Measurements from ENCODE around the gene CLEC2A.

DNA sequence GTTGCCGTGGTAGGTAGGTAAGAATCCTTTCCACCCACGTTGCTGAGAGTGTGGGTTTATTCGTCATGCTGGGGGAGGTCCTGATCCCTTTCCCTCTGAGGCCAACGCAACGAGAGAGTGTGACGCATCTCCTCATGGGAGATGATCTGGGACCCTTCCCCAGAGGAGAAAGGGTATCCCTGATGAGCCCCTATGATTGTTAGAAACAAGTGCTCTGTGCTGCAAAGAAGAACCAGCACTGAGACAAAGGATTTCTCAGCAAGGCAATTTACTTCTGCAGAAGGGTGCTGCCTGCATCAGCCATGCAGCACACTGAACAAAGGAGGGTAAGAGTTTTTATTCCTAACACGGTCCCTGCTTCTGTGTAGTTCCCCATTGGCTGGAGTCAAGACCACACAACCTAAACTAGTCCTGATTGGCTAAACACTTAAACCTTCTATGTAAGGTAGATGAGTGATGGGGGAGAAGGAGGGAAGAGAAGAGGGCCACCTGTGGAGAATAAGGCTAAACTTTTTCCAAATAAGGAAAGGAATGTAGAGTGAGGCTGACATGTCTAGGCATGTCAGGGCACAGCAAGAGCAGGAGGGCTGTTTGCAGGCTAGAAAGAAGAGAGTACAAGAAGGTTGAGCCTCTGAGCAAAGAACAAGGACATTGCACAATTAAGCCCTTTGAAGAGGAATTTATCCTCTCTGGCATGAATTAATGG, 21.3 kb downstream of the CLEC2A start:
- TF ChIP-seq, protein P1, sequence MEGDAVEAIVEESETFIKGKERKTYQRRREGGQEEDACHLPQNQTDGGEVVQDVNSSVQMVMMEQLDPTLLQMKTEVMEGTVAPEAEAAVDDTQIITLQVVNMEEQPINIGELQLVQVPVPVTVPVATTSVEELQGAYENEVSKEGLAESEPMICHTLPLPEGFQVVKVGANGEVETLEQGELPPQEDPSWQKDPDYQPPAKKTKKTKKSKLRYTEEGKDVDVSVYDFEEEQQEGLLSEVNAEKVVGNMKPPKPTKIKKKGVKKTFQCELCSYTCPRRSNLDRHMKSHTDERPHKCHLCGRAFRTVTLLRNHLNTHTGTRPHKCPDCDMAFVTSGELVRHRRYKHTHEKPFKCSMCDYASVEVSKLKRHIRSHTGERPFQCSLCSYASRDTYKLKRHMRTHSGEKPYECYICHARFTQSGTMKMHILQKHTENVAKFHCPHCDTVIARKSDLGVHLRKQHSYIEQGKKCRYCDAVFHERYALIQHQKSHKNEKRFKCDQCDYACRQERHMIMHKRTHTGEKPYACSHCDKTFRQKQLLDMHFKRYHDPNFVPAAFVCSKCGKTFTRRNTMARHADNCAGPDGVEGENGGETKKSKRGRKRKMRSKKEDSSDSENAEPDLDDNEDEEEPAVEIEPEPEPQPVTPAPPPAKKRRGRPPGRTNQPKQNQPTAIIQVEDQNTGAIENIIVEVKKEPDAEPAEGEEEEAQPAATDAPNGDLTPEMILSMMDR (conservative IDR thresholded peaks at IDR 0.05; ENCODE audit: low read depth in 2 of 2): no peak
- TF ChIP-seq, protein P2, sequence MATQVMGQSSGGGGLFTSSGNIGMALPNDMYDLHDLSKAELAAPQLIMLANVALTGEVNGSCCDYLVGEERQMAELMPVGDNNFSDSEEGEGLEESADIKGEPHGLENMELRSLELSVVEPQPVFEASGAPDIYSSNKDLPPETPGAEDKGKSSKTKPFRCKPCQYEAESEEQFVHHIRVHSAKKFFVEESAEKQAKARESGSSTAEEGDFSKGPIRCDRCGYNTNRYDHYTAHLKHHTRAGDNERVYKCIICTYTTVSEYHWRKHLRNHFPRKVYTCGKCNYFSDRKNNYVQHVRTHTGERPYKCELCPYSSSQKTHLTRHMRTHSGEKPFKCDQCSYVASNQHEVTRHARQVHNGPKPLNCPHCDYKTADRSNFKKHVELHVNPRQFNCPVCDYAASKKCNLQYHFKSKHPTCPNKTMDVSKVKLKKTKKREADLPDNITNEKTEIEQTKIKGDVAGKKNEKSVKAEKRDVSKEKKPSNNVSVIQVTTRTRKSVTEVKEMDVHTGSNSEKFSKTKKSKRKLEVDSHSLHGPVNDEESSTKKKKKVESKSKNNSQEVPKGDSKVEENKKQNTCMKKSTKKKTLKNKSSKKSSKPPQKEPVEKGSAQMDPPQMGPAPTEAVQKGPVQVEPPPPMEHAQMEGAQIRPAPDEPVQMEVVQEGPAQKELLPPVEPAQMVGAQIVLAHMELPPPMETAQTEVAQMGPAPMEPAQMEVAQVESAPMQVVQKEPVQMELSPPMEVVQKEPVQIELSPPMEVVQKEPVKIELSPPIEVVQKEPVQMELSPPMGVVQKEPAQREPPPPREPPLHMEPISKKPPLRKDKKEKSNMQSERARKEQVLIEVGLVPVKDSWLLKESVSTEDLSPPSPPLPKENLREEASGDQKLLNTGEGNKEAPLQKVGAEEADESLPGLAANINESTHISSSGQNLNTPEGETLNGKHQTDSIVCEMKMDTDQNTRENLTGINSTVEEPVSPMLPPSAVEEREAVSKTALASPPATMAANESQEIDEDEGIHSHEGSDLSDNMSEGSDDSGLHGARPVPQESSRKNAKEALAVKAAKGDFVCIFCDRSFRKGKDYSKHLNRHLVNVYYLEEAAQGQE (IDR thresholded peaks at IDR 0.05; ENCODE audit: unreplicated experiment): no peak
- TF ChIP-seq POLR2AphosphoS5 (IDR thresholded peaks at IDR 0.05; ENCODE audit: low read depth) (no peak), EZH2 (IDR thresholded peaks at IDR 0.05; ENCODE audit: low read depth, unreplicated experiment) (no peak), CREB1 (CRISPR knock-in tag; IDR thresholded peaks at IDR 0.05; ENCODE audit: low read depth) (no peak), EZH2phosphoT487 (IDR thresholded peaks at IDR 0.05; ENCODE audit: unreplicated experiment) (no peak), ZNF331 (CRISPR knock-in tag; IDR thresholded peaks at IDR 0.05; ENCODE audit: low read depth) (no peak), JUNB (IDR thresholded peaks at IDR 0.05; ENCODE audit: unreplicated experiment) (no peak)
